Thyroid gland (tissue), 4 donors: ENCODE results near the gene MYO19. TPM values are rescaled to one million over a fixed set of nuclear protein-coding genes. Genes with fewer than 3 reads are reported as not detected.

Experiments
- DNase-seq, 2 donors: peaks; one replicate each; pipeline ENCODE4 v3.0.0-alpha.2; 2019
- H3K27ac ChIP-seq, 3 donors: fragments of 200-600 bp; sonication (generic); 1 replicate in 2 of 3; 2 replicates in 1 of 3; pipeline ENCODE4 v1.5.1; 2016 to 2019; ENCODE audit warnings: mild to moderate bottlenecking in 1 of 3, moderate library complexity in 1 of 3
- H3K27me3 ChIP-seq: fragments of 200-600 bp; sonication (generic); one replicate; pipeline ENCODE4 v1.5.1; 2019
- H3K36me3 ChIP-seq, 2 donors: fragments of 200-600 bp; sonication (generic); one replicate each; pipeline ENCODE4 v1.5.1; 2016 to 2019
- H3K4me1 ChIP-seq, 2 donors: fragments of 200-600 bp; sonication (generic); one replicate each; pipeline ENCODE4 v1.5.1; 2017 to 2019
- H3K4me3 ChIP-seq, 3 donors: fragments of 200-600 bp; sonication (generic); replicated peaks in 1 of 3; 1 replicate in 2 of 3; 2 replicates in 1 of 3; pipeline ENCODE4 v1.5.1; 2016; ENCODE audit warnings: mild to moderate bottlenecking in 1 of 3
- H3K9me3 ChIP-seq: fragments of 200-600 bp; sonication (generic); one replicate; pipeline ENCODE4 v1.5.1; 2017
- CTCF ChIP-seq, 6 experiments: fragments of 200-600 bp in 3 of 6; fragments of 450-650 bp in 3 of 6; sonication (generic) in 3 of 6; IDR thresholded peaks; one replicate each; pipeline ENCODE4 v1.5.1; 2016 to 2019; ENCODE audit warnings: antibody characterized with exemption in 6 of 6, mild to moderate bottlenecking in 2 of 6, inconsistent platforms in 1 of 6, moderate library complexity in 1 of 6
- POLR2A ChIP-seq, 2 donors: fragments of 450-650 bp; IDR thresholded peaks; one replicate each; pipeline ENCODE4 v1.6.1; 2017; ENCODE audit warnings: antibody characterized with exemption in 2 of 2, mild to moderate bottlenecking in 2 of 2, moderate library complexity in 1 of 2
- WGBS, 2 donors: methylation state at CpG; one replicate each; pipeline ENCODE4 v1.1.5; 2017; 5-methylcytosine and 5-hydroxymethylcytosine counted together
- intact Hi-C: fragments of 100-400 bp; cut with DNase I; formaldehyde crosslinking; loops from one replicate; pipeline ENCODE4 v1.15.1; 2023
- total RNA-seq, 4 donors: library from RNA; depleted of rRNA; stranded (reverse); fragments of >200 nt; gene quantifications; one replicate each; pipeline ENCODE4 v1.2.3, GENCODE V29; 2016

MYO19 gene
- total RNA-seq = 10 to 100 TPM; 45.6 to 80.0 (median 64.5) TPM

GRCh38 chr17:36534840-36535668 is at the start of gene MYO19, which contains the start of gene PIGW:
MYO19 (minus strand) TSS chr17:36534868; CDS start chr17:36532538, 2,330 bp downstream.
PIGW (plus strand) TSS chr17:36534987; CDS start chr17:36537102, 2,115 bp downstream.
- WGBS, 2 donors = 0 to 1% methylated on average over 20 to 23 of the region's 83 CpGs

GRCh38 chr17:36583787-36584186 is 49.1 kb upstream of the MYO19 start:
- TF ChIP-seq CTCF (IDR thresholded peaks at IDR 0.05) (no peak), POLR2A (IDR thresholded peaks at IDR 0.05) (no peak)
- no peaks in the 10 kb centered on the region for H3K4me1 ChIP-seq
- no peak overlapping the region for H3K27ac ChIP-seq
- H3K27me3 ChIP-seq = no peaks in the 10 kb centered on the region
- H3K9me3 ChIP-seq = no peaks in the 10 kb centered on the region
- intact Hi-C loops = no loop called here
- H3K36me3 ChIP-seq = peaks cover 59 to 86% of the 10 kb centered on the region in 2 donors
- no peak for DNase-seq
- WGBS, 2 donors = 76 to 78% methylated on average over 1 of the region's 1 CpG
- H3K4me3 ChIP-seq = no peak overlapping the region

More at GRCh38 chr17:36534840-36535668, at the start of gene MYO19, which contains the start of gene PIGW:
- peak within 1 kb of the TSS; percentile 61 to 87 (median 85) for H3K27ac ChIP-seq
- H3K4me3 ChIP-seq = peak within 1 kb of the TSS; percentile 75 to 100 (median 79)
- DNase-seq = peak; percentile 85
- TF ChIP-seq CTCF (IDR thresholded peaks at IDR 0.05) = peak in 1 of 6 experiments; percentile 30
- TF ChIP-seq POLR2A (IDR thresholded peaks at IDR 0.05) = peak; percentile 65 to 81
- intact Hi-C loops = no loop called here
- H3K4me1 ChIP-seq = peaks cover 5 to 10% of the 10 kb centered on the region in 2 donors
- H3K9me3 ChIP-seq = no peaks in the 10 kb centered on the region
- no peaks in the 10 kb centered on the region for H3K27me3 ChIP-seq
- peaks cover 0 to 12% of the 10 kb centered on the region in 2 donors for H3K36me3 ChIP-seq

GRCh38 chr17:36578671-36579070 is 44.0 kb upstream of the MYO19 start:
- TF ChIP-seq POLR2A (IDR thresholded peaks at IDR 0.05) (no peak), CTCF (IDR thresholded peaks at IDR 0.05) (no peak)
- no peak overlapping the region for H3K4me3 ChIP-seq
- WGBS, 2 donors = 91 to 92% methylated on average over 2 of the region's 2 CpGs
- no peak for DNase-seq
- intact Hi-C loops = no loop called here
- H3K36me3 ChIP-seq = peaks cover 38 to 56% of the 10 kb centered on the region in 2 donors
- H3K27me3 ChIP-seq = no peaks in the 10 kb centered on the region
- no peaks in the 10 kb centered on the region for H3K9me3 ChIP-seq
- H3K27ac ChIP-seq = no peak overlapping the region
- H3K4me1 ChIP-seq = no peaks in the 10 kb centered on the region

- Histone ChIP-seq H3K4me1 (no peaks in the 10 kb centered on the region), H3K27me3 (no peaks in the 10 kb centered on the region), H3K4me3 (no peak overlapping the region), H3K27ac (no peak overlapping the region), H3K9me3 (no peaks in the 10 kb centered on the region), H3K36me3 (peaks cover 37 to 42% of the 10 kb centered on the region in 2 donors)
- intact Hi-C loops = no loop called here
- no peak for TF ChIP-seq POLR2A (IDR thresholded peaks at IDR 0.05)
- DNase-seq = no peak
- WGBS, 2 donors = 91 to 98% methylated on average over 2 of the region's 2 CpGs
These were observed 42.1 kb upstream of the MYO19 start for GRCh38 chr17:36576793-36577192.

GRCh38 chr17:36575028-36575427 is 40.4 kb upstream of the MYO19 start:
- Histone ChIP-seq H3K4me3 (no peak overlapping the region), H3K9me3 (no peaks in the 10 kb centered on the region), H3K27ac (no peak overlapping the region), H3K27me3 (no peaks in the 10 kb centered on the region), H3K4me1 (no peaks in the 10 kb centered on the region), H3K36me3 (peaks cover 23 to 28% of the 10 kb centered on the region in 2 donors)
- no peak for TF ChIP-seq POLR2A (IDR thresholded peaks at IDR 0.05)
- no peak for TF ChIP-seq CTCF (IDR thresholded peaks at IDR 0.05)
- intact Hi-C loops = no loop called here
- no peak for DNase-seq
- 96% methylated on average over 11 to 12 of the region's 12 CpGs for whole genome bisulfite sequencing, 2 donors
